PFSK-1 (cell line): ENCODE data around the gene LINGO3.

Source experiments
- POLR2AphosphoS5 ChIP-seq: IDR thresholded peaks from 2 replicates; pipeline ENCODE4 v1.6.1; 2012; ENCODE audit warnings: low read depth, mild to moderate bottlenecking, control low read depth, low read length, moderate library complexity
- TAF1 ChIP-seq: IDR thresholded peaks from 2 replicates; pipeline ENCODE4 v1.6.1; 2012; ENCODE audit warnings: low read length, control low read depth, borderline replicate concordance; ENCODE audit not compliant: insufficient read depth
- TF ChIP-seq, protein P1 (sequence below), 2 experiments: IDR thresholded peaks; 2 replicates each; pipeline versions ENCODE4 v1.6.1 to v1.8.0; 2011 to 2012; ENCODE audit warnings: low read depth in 2 of 2, low read length in 2 of 2, control low read depth in 1 of 2, inconsistent platforms in 1 of 2, mild to moderate bottlenecking in 1 of 2, moderate library complexity in 1 of 2; ENCODE audit not compliant: insufficient read depth in 1 of 2

DNA sequence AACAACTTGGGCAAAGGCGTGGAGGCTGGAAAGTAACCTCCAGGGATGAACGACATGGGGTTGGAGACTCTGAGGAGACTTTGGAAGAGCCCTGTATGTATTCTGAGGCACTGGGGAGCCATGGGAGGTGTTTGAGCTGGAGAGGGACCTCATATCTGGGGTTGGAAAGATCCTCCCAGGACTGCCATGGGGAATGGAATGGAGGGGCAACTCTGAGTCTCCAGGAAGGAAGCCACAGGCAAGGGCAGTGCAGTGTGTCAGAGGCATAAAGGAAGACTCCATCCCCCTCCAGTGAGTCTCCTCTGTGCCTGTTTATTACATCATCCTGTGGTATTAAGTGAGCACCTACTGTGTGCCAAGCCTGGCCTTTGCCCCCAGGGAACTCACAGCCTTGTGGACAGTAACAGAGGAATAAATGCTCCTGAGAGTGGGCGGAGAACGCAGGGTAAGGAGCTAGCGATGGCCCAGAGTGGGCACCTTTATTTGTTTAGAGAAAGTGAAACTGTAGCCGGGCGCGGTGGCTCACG is 33.7 kb downstream of the LINGO3 start:
- TF ChIP-seq POLR2AphosphoS5 (no peak), TAF1 (no peak)
- TF ChIP-seq, protein P1, sequence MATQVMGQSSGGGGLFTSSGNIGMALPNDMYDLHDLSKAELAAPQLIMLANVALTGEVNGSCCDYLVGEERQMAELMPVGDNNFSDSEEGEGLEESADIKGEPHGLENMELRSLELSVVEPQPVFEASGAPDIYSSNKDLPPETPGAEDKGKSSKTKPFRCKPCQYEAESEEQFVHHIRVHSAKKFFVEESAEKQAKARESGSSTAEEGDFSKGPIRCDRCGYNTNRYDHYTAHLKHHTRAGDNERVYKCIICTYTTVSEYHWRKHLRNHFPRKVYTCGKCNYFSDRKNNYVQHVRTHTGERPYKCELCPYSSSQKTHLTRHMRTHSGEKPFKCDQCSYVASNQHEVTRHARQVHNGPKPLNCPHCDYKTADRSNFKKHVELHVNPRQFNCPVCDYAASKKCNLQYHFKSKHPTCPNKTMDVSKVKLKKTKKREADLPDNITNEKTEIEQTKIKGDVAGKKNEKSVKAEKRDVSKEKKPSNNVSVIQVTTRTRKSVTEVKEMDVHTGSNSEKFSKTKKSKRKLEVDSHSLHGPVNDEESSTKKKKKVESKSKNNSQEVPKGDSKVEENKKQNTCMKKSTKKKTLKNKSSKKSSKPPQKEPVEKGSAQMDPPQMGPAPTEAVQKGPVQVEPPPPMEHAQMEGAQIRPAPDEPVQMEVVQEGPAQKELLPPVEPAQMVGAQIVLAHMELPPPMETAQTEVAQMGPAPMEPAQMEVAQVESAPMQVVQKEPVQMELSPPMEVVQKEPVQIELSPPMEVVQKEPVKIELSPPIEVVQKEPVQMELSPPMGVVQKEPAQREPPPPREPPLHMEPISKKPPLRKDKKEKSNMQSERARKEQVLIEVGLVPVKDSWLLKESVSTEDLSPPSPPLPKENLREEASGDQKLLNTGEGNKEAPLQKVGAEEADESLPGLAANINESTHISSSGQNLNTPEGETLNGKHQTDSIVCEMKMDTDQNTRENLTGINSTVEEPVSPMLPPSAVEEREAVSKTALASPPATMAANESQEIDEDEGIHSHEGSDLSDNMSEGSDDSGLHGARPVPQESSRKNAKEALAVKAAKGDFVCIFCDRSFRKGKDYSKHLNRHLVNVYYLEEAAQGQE (IDR thresholded peaks at IDR 0.05; ENCODE audit: insufficient read depth in 1 of 2, low read depth in 2 of 2, low read length in 2 of 2): no peak
